GM12878 (cell line): ENCODE measurements around the gene SLC24A3. TPM values are rescaled to one million over a fixed set of nuclear protein-coding genes. Genes with fewer than 3 reads are reported as not detected.

ENCODE experiments used
- ATAC-seq: fragments of 200-7000 bp; cut with Tn5 transposase; 3 replicates; pipeline ENCODE4 v1.9.1; 2020; ENCODE audit warnings: mild to moderate bottlenecking, moderate library complexity
- BruUV-seq: library from RNA; stranded (reverse); fragments of 400-500 nt; replicated peaks from 2 replicates; lab custom pipeline; 2021; lab: Mats Ljungman, UMichigan
- CTCF ChIA-PET: fragments of 300-600 bp; sonication (Branson Sonifier 250); formaldehyde crosslinking; extraction: SDS; loops from one replicate; lab custom pipeline; 2021; ENCODE audit warnings: inconsistent platforms; lab: Yijun Ruan, JAX
- POLR2A ChIA-PET: fragments of 350-600 bp; formaldehyde crosslinking; extraction: SDS; loops from one replicate; lab custom pipeline; 2021; ENCODE audit warnings: inconsistent platforms; lab: Charles Lee
- RAD21 ChIA-PET: fragments of 300-600 bp; sonication (Branson Sonifier 250); formaldehyde crosslinking; loops from one replicate; lab custom pipeline; 2023; ENCODE audit warnings: antibody characterized with exemption; ENCODE audit not compliant: unreplicated experiment; lab: Charles Lee
- SMC1A ChIA-PET: fragments of 300-600 bp; sonication (Branson Sonifier 250); formaldehyde crosslinking; loops from one replicate; lab custom pipeline; 2023; ENCODE audit not compliant: unreplicated experiment, uncharacterized antibody; lab: Charles Lee
- DNase-seq: peaks from one replicate; pipeline ENCODE4 v3.0.0-alpha.2; 2011; ENCODE audit warnings: low read depth, low spot score
- FAIRE-seq: peaks from 3 replicates; lab custom pipeline; 2011; peaks lifted over from hg19 to GRCh38; lab: Jason Lieb, UNC
- H2AFZ ChIP-seq: 2 replicates; pipeline ENCODE4 v1.6.0; 2011; ENCODE audit warnings: low read depth, low read length, control low read depth; ENCODE audit not compliant: control insufficient read depth
- H3K27ac ChIP-seq: 2 replicates; pipeline ENCODE4 v1.5.1; 2011; ENCODE audit warnings: control low read depth; ENCODE audit not compliant: control insufficient read depth, insufficient read depth
- H3K27me3 ChIP-seq, 2 experiments: replicated peaks in 1 of 2; 2 replicates each; pipeline versions ENCODE4 v1.6.0 to v1.6.1; 2011; ENCODE audit warnings: low read length in 1 of 2; ENCODE audit not compliant: control insufficient read depth in 2 of 2, insufficient read depth in 2 of 2
- H3K36me3 ChIP-seq, 2 experiments: 2 replicates each; pipeline ENCODE4 v1.5.1; 2011; ENCODE audit warnings: low read length in 1 of 2; ENCODE audit not compliant: control insufficient read depth in 2 of 2, insufficient read depth in 2 of 2
- H3K4me1 ChIP-seq: 2 replicates; pipeline ENCODE4 v1.6.1; 2011; ENCODE audit warnings: mild to moderate bottlenecking, low read length, moderate library complexity, mixed read lengths; ENCODE audit not compliant: control insufficient read depth, insufficient read depth
- H3K4me2 ChIP-seq: 2 replicates; pipeline ENCODE4 v1.6.0; 2011; ENCODE audit warnings: control low read depth; ENCODE audit not compliant: control insufficient read depth, insufficient read depth
- H3K4me3 ChIP-seq: fragments of 200-600 bp; sonication (generic); 2 replicates; pipeline ENCODE4 v1.5.1; 2016
- H3K79me2 ChIP-seq: 2 replicates; pipeline ENCODE4 v1.6.0; 2011; ENCODE audit warnings: low read length; ENCODE audit not compliant: control insufficient read depth, insufficient read depth
- H3K9ac ChIP-seq: 2 replicates; pipeline ENCODE4 v1.8.0; 2011; ENCODE audit warnings: low read length, control low read depth, mixed read lengths; ENCODE audit not compliant: control insufficient read depth, insufficient read depth
- H3K9me3 ChIP-seq: replicated peaks from 3 replicates; pipeline ENCODE4 v1.5.1; 2011; ENCODE audit warnings: mild to moderate bottlenecking, low read length; ENCODE audit not compliant: control insufficient read depth, insufficient read depth
- H4K20me1 ChIP-seq: 2 replicates; pipeline ENCODE4 v1.6.0; 2011; ENCODE audit not compliant: control insufficient read depth, insufficient read depth
- CHD1 ChIP-seq: IDR thresholded peaks from 2 replicates; pipeline ENCODE4 v1.6.1; 2012; ENCODE audit warnings: low read depth, low read length, improper control_type of control experiment
- EZH2 ChIP-seq: IDR thresholded peaks from 2 replicates; pipeline ENCODE4 v1.6.1; 2012; ENCODE audit warnings: low read depth, mild to moderate bottlenecking, control low read depth, inconsistent platforms, low read length, borderline replicate concordance; ENCODE audit not compliant: control insufficient read depth
- KDM1A ChIP-seq: fragments of 200-600 bp; sonication (generic); IDR thresholded peaks from 2 replicates; pipeline ENCODE4 v1.6.1; 2016; ENCODE audit warnings: borderline replicate concordance
- MEF2B ChIP-seq: fragments of 450-650 bp; IDR thresholded peaks from 2 replicates; pipeline ENCODE4 v1.6.1; 2018; ENCODE audit warnings: mild to moderate bottlenecking, moderate library complexity; ENCODE audit not compliant: partially characterized antibody, poor library complexity, severe bottlenecking
- POLR2A ChIP-seq: IDR thresholded peaks from 2 replicates; pipeline ENCODE4 v1.6.1; 2011; ENCODE audit warnings: low read depth, mild to moderate bottlenecking, low read length
- POU2F2 ChIP-seq: IDR thresholded peaks from 3 replicates; pipeline ENCODE4 v1.6.1; 2011; ENCODE audit warnings: low read depth, mild to moderate bottlenecking, low read length, borderline replicate concordance
- SMAD1 ChIP-seq: fragments of 450-650 bp; IDR thresholded peaks from 2 replicates; pipeline ENCODE4 v1.6.1; 2018; ENCODE audit warnings: mild to moderate bottlenecking, low read depth; ENCODE audit not compliant: partially characterized antibody
- STAT3 ChIP-seq: IDR thresholded peaks from 2 replicates; pipeline ENCODE4 v1.6.1; 2011; ENCODE audit warnings: low read depth, low read length, improper control_type of control experiment
- ZZZ3 ChIP-seq: IDR thresholded peaks from 2 replicates; pipeline ENCODE4 v1.6.1; 2011; ENCODE audit warnings: low read depth; ENCODE audit not compliant: control insufficient read depth, insufficient read length
- WGBS: methylation state at CpG from one replicate; pipeline ENCODE4 v1.1.6; 2016; ENCODE audit warnings: low lambda C conversion rate; ENCODE audit not compliant: insufficient replicate concordance, insufficient coverage; ENCODE audit errors: missing lambda C conversion rate; 5-methylcytosine and 5-hydroxymethylcytosine counted together
- in situ Hi-C: fragments of 300-500 bp; cut with MboI; formaldehyde crosslinking; loops from 9 replicates; pipeline ENCODE4 v1.14.3; 2018; ENCODE audit warnings: mixed read lengths
- intact Hi-C: fragments of 100-400 bp; cut with micrococcal nuclease; formaldehyde crosslinking; loops from one replicate; pipeline ENCODE4 v1.14.2; 2022; ENCODE audit not compliant: unreplicated experiment
- polyA plus RNA-seq, 11 experiments: library from polyadenylated mRNA; depleted of rRNA in 4 of 11; unstranded in 6 of 11; stranded (reverse) in 5 of 11; fragments of >200 nt; fragmentation: Nextera tagmentation in 4 of 11; fragmentation: Illumina TruSeq in 1 of 11; extraction: Ambion mirVana in 4 of 11; extraction: Trizol in 1 of 11; gene quantifications; 1 replicate in 1 of 11; 2 replicates in 10 of 11; pipeline versions ENCODE4 v1.2.1 to v1.2.3, GENCODE V29; 2011 to 2016; ENCODE audit warnings: inconsistent platforms in 2 of 11, missing spikeins in 2 of 11, low read depth in 1 of 11
- total RNA-seq, 4 experiments: library from RNA; depleted of rRNA in 3 of 4; stranded (reverse); fragments of >200 nt in 3 of 4; fragmentation: Illumina TruSeq in 1 of 4; extraction: Trizol in 1 of 4; gene quantifications; 2 replicates each; pipeline versions ENCODE4 v1.2.1 to v1.2.3, GENCODE V29; 2013 to 2021
- TF ChIP-seq, protein P1 (sequence below): fragments of 450-650 bp; IDR thresholded peaks from 2 replicates; pipeline ENCODE4 v1.6.1; 2016; ENCODE audit warnings: mild to moderate bottlenecking, moderate library complexity, borderline replicate concordance
- TF ChIP-seq, protein P2 (sequence below): fragments of 450-650 bp; IDR thresholded peaks from 2 replicates; pipeline ENCODE4 v1.6.1; 2016; ENCODE audit warnings: mild to moderate bottlenecking

SLC24A3 gene
- total and polyA plus RNA-seq, 10 of the 15 experiments (the other 5 are each of a cell fraction or from before 2014, with no cell fraction given): 0.04 TPM; not detected in 9

DNA sequence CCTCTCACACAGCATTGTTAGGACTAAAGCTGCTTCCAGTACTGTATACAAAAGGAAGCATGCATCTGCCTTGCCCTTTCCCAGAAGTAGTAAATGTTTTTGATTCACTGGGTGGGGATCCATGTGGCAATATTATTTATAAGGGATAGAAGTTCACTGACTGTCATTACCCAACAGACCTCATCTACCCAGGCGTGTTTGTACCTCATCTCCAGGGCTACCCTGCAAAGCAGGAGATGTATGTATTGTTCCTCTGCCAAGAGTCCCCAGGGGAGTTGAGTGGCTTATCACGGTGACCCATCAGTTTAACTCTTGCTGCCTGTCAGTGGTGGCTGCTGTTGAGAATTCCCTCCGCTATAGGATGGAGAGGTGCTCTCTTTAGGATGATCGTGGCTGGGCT lies 42.5 kb downstream of the SLC24A3 start (continued):
- TF ChIP-seq, protein P1, sequence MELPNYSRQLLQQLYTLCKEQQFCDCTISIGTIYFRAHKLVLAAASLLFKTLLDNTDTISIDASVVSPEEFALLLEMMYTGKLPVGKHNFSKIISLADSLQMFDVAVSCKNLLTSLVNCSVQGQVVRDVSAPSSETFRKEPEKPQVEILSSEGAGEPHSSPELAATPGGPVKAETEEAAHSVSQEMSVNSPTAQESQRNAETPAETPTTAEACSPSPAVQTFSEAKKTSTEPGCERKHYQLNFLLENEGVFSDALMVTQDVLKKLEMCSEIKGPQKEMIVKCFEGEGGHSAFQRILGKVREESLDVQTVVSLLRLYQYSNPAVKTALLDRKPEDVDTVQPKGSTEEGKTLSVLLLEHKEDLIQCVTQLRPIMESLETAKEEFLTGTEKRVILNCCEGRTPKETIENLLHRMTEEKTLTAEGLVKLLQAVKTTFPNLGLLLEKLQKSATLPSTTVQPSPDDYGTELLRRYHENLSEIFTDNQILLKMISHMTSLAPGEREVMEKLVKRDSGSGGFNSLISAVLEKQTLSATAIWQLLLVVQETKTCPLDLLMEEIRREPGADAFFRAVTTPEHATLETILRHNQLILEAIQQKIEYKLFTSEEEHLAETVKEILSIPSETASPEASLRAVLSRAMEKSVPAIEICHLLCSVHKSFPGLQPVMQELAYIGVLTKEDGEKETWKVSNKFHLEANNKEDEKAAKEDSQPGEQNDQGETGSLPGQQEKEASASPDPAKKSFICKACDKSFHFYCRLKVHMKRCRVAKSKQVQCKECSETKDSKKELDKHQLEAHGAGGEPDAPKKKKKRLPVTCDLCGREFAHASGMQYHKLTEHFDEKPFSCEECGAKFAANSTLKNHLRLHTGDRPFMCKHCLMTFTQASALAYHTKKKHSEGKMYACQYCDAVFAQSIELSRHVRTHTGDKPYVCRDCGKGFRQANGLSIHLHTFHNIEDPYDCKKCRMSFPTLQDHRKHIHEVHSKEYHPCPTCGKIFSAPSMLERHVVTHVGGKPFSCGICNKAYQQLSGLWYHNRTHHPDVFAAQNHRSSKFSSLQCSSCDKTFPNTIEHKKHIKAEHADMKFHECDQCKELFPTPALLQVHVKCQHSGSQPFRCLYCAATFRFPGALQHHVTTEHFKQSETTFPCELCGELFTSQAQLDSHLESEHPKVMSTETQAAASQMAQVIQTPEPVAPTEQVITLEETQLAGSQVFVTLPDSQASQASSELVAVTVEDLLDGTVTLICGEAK: no peak
- TF ChIP-seq POU2F2 (no peak), KDM1A (no peak)
- TF ChIP-seq, all 136 proteins: peak for 0

DNA sequence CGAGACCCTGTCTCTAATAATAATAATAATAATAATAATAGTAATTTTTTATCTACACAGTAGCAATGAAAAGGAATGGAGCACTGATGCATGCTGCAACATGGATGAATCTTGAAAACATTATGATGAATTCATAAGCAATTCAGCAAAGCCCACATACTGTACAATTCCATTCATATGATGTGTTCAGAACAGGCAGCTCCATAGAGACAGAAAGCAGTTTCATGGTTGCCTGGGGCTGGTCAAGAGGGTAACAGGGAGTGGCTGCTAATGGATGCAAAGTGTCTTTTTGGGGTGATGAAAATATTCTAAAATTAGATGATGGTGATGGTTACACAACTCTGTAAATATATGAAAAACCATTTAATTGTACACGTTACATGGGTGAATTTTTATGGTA lies 43.6 kb downstream of the SLC24A3 start:
- H2AFZ ChIP-seq: no peak overlapping the region
- intact Hi-C loops (loop anchor here (10.0 kb wide), 1 partner anchor 61 kb away; no protein-coding TSS in a partner anchor), in situ Hi-C loops (no loop called here)
- H3K4me2 ChIP-seq: no peak overlapping the region
- no peak for TF ChIP-seq STAT3
- TF ChIP-seq SMAD1: no peak
- TF ChIP-seq EZH2: no peak
- TF ChIP-seq POLR2A: no peak
- TF ChIP-seq CHD1: no peak
- no peak for TF ChIP-seq ZZZ3
- TF ChIP-seq, protein P2, sequence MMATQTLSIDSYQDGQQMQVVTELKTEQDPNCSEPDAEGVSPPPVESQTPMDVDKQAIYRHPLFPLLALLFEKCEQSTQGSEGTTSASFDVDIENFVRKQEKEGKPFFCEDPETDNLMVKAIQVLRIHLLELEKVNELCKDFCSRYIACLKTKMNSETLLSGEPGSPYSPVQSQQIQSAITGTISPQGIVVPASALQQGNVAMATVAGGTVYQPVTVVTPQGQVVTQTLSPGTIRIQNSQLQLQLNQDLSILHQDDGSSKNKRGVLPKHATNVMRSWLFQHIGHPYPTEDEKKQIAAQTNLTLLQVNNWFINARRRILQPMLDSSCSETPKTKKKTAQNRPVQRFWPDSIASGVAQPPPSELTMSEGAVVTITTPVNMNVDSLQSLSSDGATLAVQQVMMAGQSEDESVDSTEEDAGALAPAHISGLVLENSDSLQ: no peak
- TF ChIP-seq MEF2B: no peak
- H4K20me1 ChIP-seq: no peaks in the 10 kb centered on the region
- DNase-seq (no peak), FAIRE-seq (no peak), ATAC-seq (no peak)
- POLR2A ChIA-PET: no interaction called here
- WGBS: 32% methylated on average over 2 of the region's 2 CpGs
- no peak overlapping the region for H3K27ac ChIP-seq
- no peak overlapping the region for H3K4me3 ChIP-seq
- no peak overlapping the region for H3K9ac ChIP-seq
- CTCF ChIA-PET: no interaction called here
- RAD21 ChIA-PET: no interaction called here
- no peaks in the 10 kb centered on the region for H3K36me3 ChIP-seq
- 0 out of 4 replicates have a peak, but pooled peaks cover 0 to 2% of the 10 kb centered on the region in 2 experiments for H3K27me3 ChIP-seq
- H3K4me1 ChIP-seq: peaks cover 10% of the 10 kb centered on the region
- SMC1A ChIA-PET: no interaction called here
- no peaks in the 10 kb centered on the region for H3K79me2 ChIP-seq
- no peaks in the 10 kb centered on the region for H3K9me3 ChIP-seq
- no TSS peak for BruUV-seq
